HG03039 (cell line): ENCODE measurements around the gene EIF4E1B.

Experiments used
- ATAC-seq: cut with Tn5 transposase; IDR thresholded peaks from one replicate; pipeline ENCODE4 v1.9.1; 2021; ENCODE audit warnings: mild to moderate bottlenecking, moderate library complexity; ENCODE audit not compliant: unreplicated experiment

Gene EIF4E1B

DNA sequence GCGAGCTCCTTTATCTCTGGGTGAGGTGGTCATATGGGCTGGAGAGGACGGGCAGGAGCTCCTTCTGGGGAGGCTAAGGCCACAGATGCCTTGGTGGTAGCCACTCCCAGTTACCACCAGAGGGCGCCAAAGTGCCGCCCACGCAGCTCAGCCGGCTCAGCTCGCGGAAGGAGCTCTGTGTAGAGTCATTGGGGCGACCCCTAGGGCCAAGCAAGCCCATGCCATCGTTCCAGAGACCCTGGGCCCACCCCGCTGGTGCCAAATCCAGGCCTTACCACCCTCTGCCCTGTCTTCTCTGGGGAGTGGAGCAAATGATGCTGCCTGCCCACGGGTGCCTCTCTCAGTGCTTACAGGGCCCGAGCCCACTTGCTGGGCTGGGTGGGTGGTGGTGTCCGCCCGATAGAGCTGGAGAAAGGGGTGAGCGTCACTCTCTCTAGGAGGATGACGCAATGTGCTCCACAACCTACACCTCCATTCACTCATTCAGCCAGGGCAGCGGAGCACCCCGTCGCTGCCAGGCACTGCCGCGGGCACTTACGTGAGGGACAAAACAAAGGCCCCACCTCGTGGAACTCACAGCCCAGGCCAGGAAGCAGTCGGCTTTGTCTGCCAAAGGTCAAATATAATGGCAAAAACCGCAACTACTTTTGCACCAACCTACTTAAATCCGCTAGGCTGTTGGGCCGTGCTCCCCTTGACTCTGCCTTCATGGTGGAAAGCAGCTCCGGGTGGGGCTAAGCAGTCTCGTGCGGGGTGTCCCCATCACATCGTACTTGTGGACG, 30.6 kb downstream of the EIF4E1B start:
- ATAC-seq: no peak

DNA sequence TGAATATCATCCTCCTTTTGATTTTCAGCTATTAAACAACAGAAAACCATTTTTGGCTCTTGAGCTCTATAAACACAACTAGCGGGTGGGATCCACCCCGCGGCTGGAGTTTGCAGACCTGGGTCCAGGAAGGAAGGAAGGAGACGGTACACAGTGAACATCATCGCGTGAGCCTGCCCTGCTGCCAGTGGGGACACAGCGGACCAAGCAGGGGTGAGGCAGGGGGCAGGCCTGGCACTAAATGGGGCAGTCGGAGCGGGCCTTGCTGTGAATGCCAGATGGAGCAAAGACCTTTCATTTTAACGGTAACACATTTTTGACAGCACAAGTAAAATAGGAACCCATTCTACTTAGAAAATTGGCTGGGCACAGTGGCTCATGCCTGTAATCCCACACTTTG, 31.2 kb downstream of the EIF4E1B start:
- ATAC-seq: no peak

DNA sequence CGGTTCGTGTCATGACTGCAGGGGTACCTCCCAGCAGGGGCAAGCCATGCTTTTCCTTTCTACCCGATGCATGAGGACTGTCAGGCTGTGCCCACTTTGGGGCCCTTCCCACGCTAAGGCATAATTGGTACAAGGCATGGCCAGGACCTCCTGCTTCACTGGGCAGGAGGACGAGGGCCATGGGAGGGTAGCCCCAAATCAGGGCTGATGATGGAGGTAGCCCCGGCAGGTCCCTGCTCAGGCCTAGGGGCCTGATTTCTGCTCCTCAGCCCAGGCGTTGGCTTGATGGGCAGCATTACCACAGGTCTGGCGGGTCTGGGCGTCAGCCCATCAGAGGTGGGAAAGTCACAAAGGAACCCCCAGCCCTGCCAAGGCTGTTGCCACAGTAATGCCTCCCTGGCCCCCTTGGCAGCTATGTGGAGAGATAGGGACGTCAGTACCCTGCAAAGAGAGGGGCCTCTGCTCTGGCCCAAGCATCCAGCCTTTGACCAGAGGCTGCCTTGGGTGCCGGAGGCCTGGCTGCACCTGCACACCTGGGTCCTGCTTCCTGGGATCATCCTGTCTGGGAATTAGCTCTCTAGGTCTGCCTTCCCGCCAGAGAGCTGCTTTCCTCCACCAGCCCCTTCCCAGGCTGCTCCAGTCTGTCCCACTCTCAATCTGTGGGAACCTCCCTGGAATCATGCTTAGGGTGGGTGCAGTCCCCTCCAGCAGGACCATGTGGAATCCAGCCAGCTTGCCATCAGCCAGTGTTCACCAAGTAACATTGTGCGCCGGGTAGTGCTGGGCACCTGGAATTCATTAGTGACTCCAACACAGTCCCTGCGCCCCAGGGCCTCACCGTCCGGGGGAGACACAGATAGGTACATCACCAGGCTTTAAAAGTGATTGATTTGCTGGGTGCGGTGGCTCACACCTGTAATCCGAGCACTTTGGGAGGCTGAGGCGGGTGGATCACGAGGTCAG, 32.2 kb downstream of the EIF4E1B start:
- no peak for ATAC-seq

DNA sequence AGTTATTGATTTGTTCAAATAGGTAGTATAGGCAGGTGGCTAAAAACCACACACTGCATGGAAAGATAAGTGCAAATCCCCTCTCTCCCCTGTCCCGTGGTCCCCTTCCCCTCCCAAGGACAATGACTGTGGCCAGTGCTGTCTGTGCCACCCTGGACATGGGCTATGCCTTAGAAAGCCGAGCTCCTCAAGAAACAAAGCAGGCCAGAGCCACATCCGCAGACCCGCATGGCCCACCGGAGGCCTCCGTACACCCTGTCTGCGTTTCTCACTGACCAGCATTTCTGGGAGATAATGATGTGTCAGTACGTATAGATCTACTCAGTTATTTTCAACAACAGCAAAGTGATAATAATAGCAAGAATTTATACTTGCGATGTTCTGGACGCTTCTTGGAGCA, 33.1 kb downstream of the EIF4E1B start:
- no peak for ATAC-seq

DNA sequence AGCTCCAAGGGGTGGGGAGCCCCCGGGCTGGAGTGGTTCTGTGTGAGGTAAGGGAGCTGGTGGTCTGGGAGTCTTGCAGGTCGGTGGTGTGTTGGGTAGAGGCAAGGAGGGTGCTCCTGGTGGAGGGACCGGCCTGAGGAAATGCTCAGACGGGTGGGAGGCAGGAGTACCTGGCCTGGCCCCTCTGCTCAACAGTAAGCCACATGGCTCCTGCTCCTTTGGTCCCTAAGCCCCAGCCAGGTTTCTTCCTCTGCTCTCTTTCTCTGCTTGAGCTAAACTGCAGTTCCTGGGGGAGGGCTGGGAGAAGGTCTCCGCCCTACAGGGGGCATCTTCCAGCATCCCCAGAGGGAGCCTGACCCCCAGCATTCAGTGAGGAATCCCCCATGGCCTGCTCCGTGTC, 34.0 kb downstream of the EIF4E1B start:
- ATAC-seq: no peak

DNA sequence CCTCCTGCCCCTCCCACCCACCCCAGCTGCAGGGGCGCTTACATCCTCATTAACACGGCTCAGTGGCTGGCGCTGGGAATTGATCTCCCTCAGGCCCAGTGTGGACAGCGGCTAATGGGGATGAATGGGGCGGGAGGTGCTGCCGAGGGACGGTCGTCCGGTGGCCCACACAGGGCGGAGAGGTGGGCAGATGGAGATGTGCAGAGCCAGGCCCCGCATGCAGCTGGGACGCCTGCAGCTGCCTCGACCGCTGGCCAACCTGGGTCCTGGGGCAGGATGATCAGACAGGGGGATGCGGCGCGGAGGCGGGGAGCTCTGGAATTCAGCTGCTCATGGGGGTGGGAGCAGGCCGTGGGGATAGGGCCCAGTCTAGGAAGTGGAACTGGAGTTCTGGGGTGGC, 34.4 kb downstream of the EIF4E1B start:
- no peak for ATAC-seq

DNA sequence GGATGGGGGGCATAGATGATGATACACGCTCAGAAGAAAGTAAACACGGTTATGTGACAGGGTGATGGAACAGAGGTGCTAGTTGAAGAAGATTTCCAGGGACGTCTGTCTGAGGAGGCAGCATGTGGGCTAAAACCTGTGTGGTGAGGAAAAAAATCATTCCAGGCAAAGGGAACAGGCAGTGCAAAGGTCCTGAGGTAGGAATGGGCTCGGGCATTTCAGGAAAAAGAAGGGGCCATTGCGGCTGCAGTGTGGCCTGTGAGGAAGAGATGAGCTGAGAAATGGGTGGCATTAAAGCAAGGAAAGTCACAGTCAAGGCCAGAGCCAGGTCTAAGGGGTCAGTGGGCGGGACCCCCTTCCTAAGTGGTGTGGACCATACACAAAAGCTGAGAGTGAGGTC, 35.0 kb downstream of the EIF4E1B start:
- no peak for ATAC-seq

DNA sequence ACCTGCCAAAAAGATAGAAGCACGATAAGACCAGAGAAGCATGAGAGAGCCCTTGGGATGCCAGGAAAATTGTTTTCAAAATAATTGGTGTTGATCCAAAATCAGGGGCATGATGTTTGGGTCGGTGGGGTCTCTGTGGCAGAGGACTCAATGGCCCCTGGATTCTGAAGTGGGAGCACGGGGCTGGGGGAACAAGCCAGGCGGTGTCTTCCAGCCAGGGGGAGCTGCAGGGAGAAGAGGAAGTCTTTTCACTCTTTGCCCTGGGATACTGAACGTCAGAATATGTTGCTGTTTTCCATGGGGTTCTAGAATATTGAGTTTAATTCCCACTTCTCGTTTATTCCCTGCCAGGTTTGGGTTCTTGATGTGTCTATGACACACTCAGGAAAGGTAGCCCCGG, 37.2 kb downstream of the EIF4E1B start:
- ATAC-seq: no peak

DNA sequence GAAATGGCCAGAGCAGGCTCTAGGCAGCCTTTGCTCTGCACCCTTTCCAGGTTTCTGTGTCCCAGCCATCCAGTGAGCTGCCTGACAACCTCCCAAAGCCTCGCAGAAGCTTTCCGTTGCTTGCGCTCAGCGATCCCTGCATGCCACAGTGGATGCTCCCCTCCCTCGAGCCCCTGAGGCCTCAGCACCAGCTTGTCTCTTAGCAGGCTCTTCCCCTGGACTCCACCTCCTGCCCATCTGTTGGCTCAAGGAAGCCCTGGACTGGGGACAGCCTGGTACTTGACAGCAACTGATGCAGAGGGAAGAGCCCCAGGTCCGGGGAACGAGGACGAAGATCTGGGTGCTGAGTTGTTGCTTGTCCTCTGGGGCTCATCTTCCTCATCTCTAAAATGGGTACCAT, 40.0 kb downstream of the EIF4E1B start:
- ATAC-seq: no peak

DNA sequence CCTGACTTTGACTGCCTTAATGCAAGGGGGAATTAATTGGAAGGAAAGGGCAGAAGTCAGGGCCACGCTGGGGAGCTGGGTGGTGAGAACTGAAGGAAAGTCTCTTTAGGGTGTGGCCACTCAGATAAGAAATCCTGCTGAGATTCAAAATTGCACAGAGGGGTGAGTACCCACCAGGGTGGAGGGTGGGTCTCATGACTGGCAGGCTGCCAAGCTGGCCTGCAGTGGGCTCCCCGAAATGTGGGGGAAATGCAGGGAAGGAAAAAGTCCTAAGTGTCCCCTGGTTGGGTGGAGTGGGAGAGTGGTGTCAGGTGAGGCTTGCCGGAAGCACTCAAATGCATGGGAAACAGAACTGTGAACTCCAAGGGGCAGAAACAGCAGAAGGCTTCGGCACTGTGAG, 40.9 kb downstream of the EIF4E1B start:
- no peak for ATAC-seq

DNA sequence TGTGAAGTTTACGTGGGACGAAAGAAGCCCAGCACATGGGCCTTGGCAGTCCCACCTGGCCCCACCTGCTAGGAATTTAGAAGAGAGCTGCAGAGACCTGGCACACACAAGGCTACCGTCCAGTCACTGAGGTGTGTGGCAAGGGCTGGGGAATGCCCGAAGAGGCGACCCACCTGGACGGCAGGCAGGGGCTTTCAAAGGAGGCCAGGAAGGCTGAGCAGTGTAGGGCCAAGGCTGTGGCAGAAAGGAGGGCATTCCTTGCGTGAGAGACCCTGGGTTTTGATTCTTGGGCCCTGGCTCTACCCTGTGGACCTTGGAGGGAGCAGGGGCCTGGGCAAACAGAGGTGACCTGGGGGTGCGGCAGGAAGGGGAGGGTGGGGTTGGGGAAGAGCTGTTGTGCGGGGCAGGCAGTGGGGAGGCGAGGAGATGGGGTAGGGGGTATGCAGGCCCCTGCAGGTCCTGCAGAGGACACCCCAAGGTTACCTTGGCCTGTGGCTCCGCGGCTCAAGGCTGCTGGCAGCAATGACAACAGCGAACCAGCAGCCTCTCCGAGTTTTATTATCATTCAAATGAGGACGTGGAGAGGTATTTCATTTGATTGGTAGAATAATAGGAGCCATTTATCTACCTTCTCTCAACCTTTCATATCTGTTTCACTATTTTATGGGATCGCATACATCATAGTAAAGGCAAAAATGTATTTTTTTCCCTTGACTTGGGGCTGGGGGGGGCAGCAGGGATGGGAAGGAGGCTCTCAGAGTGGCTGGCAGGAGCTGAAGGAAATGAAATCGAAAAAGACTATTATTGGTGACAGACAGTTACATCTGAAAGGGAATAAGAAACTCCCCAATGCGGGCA, 41.6 kb downstream of the EIF4E1B start:
- no peak for ATAC-seq

DNA sequence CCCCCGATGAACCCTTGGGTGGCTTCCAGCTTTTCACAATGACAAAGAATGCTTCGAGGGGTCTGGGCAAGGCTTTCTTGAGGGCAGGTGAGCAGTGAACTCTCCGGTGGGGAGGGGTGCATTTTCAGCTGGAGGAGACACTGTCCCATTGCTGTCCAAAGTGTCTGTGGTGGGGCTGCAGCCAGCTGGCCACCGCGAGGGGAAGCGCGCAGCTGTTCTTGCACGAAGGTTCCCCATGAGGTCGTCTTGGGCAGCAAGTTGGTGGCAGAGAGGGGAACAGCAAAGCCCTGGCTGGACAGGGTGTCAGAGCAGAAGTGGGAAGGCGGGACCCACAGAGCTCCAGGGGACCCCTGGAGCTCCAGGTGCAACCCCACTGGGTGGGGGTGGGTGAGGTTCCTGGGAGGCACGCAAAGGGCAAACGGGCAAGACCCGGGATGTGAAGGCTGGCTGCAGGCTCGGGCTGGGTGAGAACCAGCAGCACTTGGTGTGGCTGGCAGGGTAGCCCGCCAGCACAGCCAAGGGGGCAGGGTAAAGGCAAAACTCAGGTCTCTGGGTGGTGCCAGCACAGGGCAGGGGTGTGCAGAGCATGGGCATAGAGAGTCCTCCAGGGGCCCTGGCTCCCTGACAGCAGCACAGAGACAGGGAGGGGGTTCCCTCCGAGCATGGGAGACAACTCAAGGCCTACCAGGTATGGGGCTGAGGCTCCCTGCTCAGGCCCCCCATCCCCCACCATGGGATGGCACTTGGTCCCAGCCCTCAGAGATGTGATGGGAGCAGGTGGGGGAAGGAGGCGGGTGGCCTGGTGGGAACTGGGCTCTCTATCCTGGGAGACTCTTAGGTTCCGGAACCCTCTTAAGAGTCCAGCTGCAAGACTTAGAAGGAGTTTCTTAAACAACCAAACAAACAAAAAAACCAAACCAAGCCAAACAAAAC, 43.4 kb downstream of the EIF4E1B start:
- ATAC-seq: no peak

DNA sequence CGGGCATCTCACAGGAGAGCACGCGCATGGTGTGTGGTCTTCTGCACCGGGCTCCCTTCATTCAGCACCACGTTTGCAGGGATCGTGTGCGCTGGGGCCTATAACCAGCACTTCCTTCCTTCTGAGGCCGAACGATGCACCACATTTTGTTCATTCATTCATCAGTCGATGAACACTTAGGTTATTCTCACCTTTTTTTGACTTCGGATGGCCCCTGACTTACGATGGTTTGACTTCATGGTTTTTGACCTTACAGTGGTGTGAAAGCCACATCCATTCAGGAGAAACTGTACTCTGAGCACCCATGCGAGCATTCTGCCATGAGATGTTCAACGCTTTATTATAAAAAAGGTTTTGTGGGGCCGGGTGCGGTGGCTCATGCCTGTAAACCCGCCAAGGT, 44.3 kb downstream of the EIF4E1B start:
- ATAC-seq: no peak

DNA sequence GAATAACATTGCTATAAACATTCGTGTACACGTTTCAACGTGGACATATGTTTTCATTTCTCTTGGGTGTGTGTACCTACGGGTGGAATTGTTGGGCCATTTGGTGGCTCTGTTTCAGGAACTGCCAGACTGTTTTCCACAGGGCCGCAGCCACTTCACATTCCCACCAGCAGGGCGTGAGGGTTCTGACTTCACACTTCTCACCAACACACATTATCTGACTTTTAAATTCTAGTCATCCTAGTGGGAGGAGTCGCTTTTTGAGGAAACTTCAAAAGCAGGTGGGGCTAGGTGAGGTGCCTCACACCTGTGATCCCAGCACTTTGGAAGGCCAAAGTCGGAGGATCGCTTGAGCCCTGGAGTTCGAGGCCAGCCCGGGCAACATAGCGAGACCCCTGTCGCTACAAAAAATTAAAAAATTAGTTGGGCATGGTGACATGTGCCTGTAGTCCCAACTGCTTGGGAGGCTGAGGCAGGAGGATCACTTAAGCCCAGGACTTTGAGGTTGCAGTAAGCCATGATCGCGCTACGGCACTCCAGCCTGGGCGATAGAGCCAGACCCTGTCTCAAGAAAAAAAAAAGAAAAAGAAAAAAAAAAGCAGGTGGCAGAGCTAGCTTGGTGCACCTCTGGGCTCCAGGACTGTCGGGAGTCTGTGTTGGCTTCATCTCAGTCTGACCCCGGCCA, 45.3 kb downstream of the EIF4E1B start:
- ATAC-seq: no peak

DNA sequence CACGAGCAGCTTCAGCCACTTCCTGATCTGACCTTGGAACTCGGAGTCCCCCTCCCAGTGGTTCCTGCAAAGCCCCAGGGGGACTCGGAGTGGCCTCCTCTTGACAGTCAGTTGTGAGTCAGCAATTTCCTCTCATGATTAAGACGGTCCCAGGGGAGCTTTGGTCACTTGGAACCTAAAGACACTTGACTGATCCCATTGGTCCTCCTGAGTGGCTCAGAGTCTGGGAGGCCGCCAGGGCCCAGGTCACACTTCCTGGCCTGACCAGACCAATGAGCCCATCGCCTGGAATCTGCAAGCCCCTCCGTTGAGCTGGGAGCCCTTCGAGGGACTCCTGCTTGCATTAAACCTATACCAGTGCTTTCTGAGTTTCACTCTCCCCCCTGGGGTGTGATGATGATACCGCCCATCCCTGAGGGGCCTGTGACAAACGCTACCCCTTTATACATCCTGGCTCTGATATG, 45.9 kb downstream of the EIF4E1B start:
- no peak for ATAC-seq

DNA sequence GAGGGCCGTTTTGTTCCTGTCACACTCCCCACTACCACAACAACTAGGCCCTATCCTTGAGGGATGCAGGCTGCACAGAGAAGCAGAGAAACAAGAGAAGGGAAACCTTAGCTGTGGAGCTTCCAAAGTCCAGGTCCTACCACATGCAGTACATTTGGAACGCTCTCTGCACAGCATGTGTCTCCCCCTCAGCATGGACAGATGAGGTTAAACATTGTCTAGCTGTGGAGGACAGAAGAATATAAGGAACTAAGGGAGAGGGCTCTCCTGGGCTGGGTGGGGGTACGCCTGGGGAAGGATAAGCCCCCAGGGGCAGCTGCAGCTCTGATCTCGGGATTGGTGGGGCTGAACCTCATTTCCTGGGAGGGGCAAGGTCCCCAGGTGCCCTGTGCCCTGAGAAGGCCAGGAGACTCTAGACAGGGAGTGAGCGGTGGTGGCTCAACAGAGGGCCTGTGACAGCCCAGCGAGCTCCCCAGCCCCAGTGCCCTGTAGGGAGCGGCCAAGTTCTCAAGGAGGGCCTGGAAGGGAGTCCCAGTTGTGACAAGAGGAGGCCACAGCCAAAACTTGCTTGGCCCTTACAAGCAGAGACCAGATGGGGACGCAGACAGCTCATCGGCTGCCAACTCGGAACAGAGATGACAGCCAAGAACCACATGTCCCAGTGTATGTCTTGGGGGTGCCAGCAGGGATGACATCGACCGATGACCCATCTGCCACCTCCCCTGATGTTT, 46.9 kb downstream of the EIF4E1B start:
- no peak for ATAC-seq

DNA sequence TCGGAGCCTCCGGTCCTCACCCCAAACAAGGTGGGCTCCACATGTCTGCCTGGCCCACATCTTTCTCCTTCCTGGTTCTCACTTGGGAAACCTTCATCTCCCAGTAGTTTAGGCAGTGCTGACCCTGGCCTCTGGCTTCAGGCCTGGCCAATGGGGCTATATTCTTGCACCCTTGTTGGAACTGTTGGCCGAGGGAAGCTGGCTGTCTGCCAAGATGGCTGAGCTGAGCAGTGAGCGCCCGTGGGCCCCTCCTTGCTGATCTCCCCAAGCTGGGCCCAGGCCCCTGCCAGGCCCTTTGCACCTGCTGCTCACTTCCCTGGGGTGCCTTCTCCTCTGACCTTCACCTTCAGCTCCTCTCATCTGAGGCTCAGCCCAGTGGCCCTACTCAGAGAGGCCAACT, 48.1 kb downstream of the EIF4E1B start:
- ATAC-seq: no peak

DNA sequence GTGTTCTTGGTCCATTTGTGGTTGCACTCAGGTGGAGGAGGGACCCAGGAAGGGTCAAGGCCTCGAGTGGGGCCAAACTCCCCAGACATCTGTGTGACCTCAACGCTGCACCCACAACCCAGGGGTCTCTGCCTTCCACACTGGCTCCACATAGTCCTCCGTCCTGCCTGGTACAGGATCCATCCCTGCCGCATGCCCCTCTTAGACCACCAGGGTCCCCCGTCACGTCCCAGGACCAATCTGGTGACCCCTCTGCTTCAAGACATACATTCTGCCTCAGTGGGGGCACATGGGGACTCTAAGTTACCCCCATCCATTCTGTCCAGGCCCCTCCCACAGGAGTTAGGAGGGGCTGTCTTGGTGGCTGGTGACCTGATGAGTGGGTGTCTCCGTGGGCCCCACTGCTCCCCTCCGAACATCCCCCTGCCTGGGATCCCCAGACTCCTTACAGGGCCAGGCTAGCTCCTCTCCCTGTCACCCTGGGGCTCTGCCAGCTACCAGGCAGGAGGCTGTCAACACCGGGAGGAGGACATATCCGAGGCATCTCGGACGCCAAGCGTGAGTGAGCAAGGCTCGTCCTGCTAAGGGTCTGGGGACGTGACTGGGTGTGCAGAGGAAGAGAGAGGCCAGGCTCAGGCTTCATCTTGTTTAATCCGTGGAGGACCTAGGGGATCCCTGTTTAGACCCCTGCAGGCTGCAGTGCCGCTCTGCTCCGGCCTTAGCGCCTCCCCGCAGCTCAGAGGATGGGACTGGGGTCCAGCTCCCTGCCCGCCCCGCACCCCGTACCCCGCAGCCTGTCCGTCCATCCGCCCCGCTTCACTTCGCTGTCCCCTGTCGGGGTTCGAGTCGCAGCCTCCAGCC, 49.1 kb downstream of the EIF4E1B start:
- ATAC-seq: no peak
